GM12892 (cell line): Measurements from ENCODE around the gene YAE1.

Experiments used
- POLR2A ChIP-seq: IDR thresholded peaks from 2 replicates; pipeline ENCODE4 v1.6.1; 2011; ENCODE audit warnings: low read depth, low read length, control low read depth
- POLR2AphosphoS5 ChIP-seq: IDR thresholded peaks from 2 replicates; pipeline ENCODE4 v1.6.1; 2011; ENCODE audit warnings: low read depth, low read length, control low read depth
- TAF1 ChIP-seq: IDR thresholded peaks from 2 replicates; pipeline ENCODE4 v1.6.1; 2011; ENCODE audit warnings: low read depth, mild to moderate bottlenecking, control low read depth, low read length, borderline replicate concordance

DNA sequence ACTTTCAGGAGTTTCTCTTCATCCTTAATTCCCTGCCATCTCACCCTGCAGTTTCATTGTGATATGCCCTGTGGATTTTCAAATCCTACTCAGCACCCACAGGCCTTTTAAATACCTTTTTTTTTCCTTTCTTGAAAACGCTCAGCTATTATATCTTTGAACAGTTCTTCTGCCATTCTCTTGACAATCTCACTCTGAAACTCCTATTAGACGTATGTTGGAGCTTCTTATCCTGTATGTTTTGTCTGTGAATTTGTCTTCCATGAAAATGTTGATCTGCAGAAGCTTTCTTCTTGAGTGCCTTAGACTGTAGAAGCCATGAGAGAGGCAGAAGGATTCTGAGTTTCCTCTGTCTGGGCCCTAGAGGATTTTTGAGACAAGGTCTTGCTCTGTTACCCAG lies 18.9 kb upstream of the YAE1 start:
- TF ChIP-seq TAF1 (no peak), POLR2A (no peak), POLR2AphosphoS5 (no peak)
